ENCODE results near the gene USP25.
"Not testable (repeated sequence)": the region's sequence is repeated elsewhere in the genome, so short reads cannot be mapped to it uniquely, and the experiment has no call there.

The USP25 gene

GRCh38 chr21:15732290-15732995, 2.7 kb downstream of the USP25 start:
- no peak for DNase-seq (ENCODE audit: low read depth in 2 of 2)

GRCh38 chr21:15732996-15733329, 3.2 kb downstream of the USP25 start:
- DNase-seq (ENCODE audit: low read depth in 2 of 2) = no peak

GRCh38 chr21:15735409-15735808, 5.6 kb downstream of the USP25 start:
- DNase-seq (ENCODE audit: low read depth in 2 of 2) = no peak

- not testable (repeated sequence) for DNase-seq (ENCODE audit: low read depth in 2 of 2)
Observed at GRCh38 chr21:15735931-15736330, 6.1 kb downstream of the USP25 start.

GRCh38 chr21:15738779-15739178, 9.0 kb downstream of the USP25 start:
- not testable (repeated sequence) for DNase-seq (ENCODE audit: low read depth in 2 of 2)

- DNase-seq (ENCODE audit: low read depth in 2 of 2) = no peak
Observed at GRCh38 chr21:15740383-15740782, 10.6 kb downstream of the USP25 start.

- no peak for DNase-seq (ENCODE audit: low read depth in 2 of 2)
Observed at GRCh38 chr21:15741510-15741909, 11.7 kb downstream of the USP25 start.

GRCh38 chr21:15742052-15742670, 12.4 kb downstream of the USP25 start:
- DNase-seq (ENCODE audit: low read depth in 2 of 2) = no peak

- DNase-seq (ENCODE audit: low read depth in 2 of 2) = no peak
Observed at GRCh38 chr21:15742694-15743093, 12.9 kb downstream of the USP25 start.

GRCh38 chr21:15743593-15743992, 13.8 kb downstream of the USP25 start:
- no peak for DNase-seq (ENCODE audit: low read depth in 2 of 2)

- DNase-seq (ENCODE audit: low read depth in 2 of 2) = no peak
Observed at GRCh38 chr21:15744926-15745325, 15.1 kb downstream of the USP25 start.

- no peak for DNase-seq (ENCODE audit: low read depth in 2 of 2)
Observed at GRCh38 chr21:15748586-15748985, 18.8 kb downstream of the USP25 start.

- no peak for DNase-seq (ENCODE audit: low read depth in 2 of 2)
Observed at GRCh38 chr21:15749082-15749860, 19.5 kb downstream of the USP25 start.

GRCh38 chr21:15749861-15750159, 20.0 kb downstream of the USP25 start:
- DNase-seq (ENCODE audit: low read depth in 2 of 2) = no peak

- DNase-seq (ENCODE audit: low read depth in 2 of 2) = no peak
Observed at GRCh38 chr21:15751037-15751436, 21.3 kb downstream of the USP25 start.

- DNase-seq (ENCODE audit: low read depth in 2 of 2) = no peak
Observed at GRCh38 chr21:15751546-15751945, 21.8 kb downstream of the USP25 start.

- DNase-seq (ENCODE audit: low read depth in 2 of 2) = no peak
Observed at GRCh38 chr21:15752763-15753407, 23.1 kb downstream of the USP25 start.

- DNase-seq (ENCODE audit: low read depth in 2 of 2) = no peak
Observed at GRCh38 chr21:15753741-15754140, 24.0 kb downstream of the USP25 start.

- no peak for DNase-seq (ENCODE audit: low read depth in 2 of 2)
Observed at GRCh38 chr21:15754640-15755039, 24.9 kb downstream of the USP25 start.

GRCh38 chr21:15755125-15755524, 25.3 kb downstream of the USP25 start:
- no peak for DNase-seq (ENCODE audit: low read depth in 2 of 2)

- no peak for DNase-seq (ENCODE audit: low read depth in 2 of 2)
Observed at GRCh38 chr21:15759469-15759868, 29.7 kb downstream of the USP25 start.

GRCh38 chr21:15761507-15762100, 31.8 kb downstream of the USP25 start:
- DNase-seq (ENCODE audit: low read depth in 2 of 2) = no peak
